ENCODE data around the gene ORM2.

- TF ChIP-seq, protein P1, sequence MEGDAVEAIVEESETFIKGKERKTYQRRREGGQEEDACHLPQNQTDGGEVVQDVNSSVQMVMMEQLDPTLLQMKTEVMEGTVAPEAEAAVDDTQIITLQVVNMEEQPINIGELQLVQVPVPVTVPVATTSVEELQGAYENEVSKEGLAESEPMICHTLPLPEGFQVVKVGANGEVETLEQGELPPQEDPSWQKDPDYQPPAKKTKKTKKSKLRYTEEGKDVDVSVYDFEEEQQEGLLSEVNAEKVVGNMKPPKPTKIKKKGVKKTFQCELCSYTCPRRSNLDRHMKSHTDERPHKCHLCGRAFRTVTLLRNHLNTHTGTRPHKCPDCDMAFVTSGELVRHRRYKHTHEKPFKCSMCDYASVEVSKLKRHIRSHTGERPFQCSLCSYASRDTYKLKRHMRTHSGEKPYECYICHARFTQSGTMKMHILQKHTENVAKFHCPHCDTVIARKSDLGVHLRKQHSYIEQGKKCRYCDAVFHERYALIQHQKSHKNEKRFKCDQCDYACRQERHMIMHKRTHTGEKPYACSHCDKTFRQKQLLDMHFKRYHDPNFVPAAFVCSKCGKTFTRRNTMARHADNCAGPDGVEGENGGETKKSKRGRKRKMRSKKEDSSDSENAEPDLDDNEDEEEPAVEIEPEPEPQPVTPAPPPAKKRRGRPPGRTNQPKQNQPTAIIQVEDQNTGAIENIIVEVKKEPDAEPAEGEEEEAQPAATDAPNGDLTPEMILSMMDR (conservative IDR thresholded peaks at IDR 0.05; ENCODE audit: low read length) = no peak
- TF ChIP-seq EZH2phosphoT487 (IDR thresholded peaks at IDR 0.05; ENCODE audit: borderline replicate concordance) = no peak
Measured at GRCh38 chr9:114362394-114362793, 32.7 kb downstream of the ORM2 start.

All from Loucy (cell line).